GM21381 (cell line): Measurements from ENCODE around the gene LIAS.
A peak's percentile ranks its signal among the peaks of the same experiment; 100 is the strongest.

Experiments used
- ATAC-seq: cut with Tn5 transposase; IDR thresholded peaks from one replicate; pipeline ENCODE4 v1.9.1; 2021; ENCODE audit warnings: mild to moderate bottlenecking, moderate library complexity; ENCODE audit not compliant: unreplicated experiment

Gene LIAS

DNA sequence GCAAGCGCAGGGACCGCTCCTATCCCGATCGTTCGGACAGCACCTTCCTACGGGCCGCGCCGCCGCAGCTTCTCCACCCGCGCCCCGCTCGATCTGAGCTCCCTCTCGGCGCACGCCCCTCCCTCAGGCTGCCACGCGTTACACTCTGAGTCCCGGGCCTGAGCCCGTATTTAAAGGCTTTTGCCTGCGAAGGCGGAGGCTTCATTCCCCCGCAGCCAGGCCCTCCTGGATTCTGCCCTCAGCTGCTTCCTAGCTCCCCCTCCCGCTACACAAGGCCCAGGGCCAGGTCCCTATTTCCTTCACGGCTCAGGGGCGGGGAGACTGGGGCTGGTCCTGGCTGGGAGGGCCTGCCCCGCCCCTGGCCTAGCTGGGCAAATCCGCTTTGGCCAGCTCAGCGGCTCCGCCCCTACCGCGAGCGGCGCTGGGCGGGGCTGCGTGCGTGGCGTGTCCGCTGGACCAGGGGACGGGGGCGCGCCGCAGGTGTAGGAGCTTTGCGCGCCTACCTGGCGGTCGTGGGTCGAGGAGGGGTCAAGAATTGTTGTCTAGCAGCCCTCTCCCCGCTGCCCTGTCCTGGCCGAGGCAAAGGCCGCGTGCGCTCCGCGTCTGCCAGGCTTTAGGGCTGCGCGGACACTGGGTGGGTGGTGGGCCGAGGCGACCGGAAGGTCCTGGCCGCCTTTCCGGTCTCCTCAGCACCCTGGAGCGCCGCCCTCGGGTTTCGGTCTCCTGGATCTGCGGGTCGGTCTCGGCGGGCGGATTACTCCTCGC is 68.6 kb downstream of the LIAS start, which contains the start of gene UGDH:
Gene UGDH, minus strand, starts transcription at position 144 of the 765 bp plus-strand sequence. CDS start 5,927 bp downstream, outside the sequence.
- ATAC-seq = peak; percentile 96

DNA sequence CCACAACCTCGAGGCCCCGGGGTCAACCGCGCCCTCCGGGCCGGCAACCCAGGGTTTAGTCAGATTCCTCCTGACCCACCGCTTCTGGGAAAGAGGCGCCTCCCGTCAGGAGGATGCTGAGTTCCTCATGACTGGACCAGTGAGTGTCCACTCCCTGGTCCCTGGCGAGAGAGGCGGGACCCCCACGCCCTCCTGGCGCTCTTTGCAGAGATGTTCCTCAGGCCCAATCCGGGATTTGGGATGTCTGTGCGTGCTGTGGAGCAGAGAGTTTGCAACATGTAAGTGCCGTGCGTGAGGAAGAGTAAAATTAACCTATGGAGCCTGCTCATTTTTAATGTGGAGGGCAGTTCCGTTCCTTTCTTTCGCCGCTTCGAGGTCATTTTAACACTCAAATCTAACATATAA is 69.2 kb downstream of the LIAS start:
- ATAC-seq = no peak
